Esophagus muscularis mucosa (tissue), 4 donors: ENCODE data around the gene ALS2CL. TPM values are rescaled to one million over a fixed set of nuclear protein-coding genes. Genes with fewer than 3 reads are reported as not detected.
A peak's percentile ranks its signal among the peaks of the same experiment; 100 is the strongest.

Experiments
- DNase-seq: peaks from one replicate; pipeline ENCODE4 v3.0.0-alpha.2; 2017; ENCODE audit errors: extremely low spot score
- H3K27ac ChIP-seq, 4 donors: fragments of 200-600 bp; sonication (generic); replicated peaks in 1 of 4; 1 replicate in 3 of 4; 2 replicates in 1 of 4; pipeline ENCODE4 v1.5.1; 2016 to 2019; ENCODE audit warnings: mild to moderate bottlenecking in 1 of 4
- H3K27me3 ChIP-seq, 4 donors: fragments of 200-600 bp; sonication (generic); one replicate each; pipeline versions ENCODE4 v1.5.1 to v1.6.0; 2016 to 2019
- H3K36me3 ChIP-seq, 4 donors: fragments of 200-600 bp; sonication (generic); one replicate each; pipeline ENCODE4 v1.5.1; 2016 to 2019
- H3K4me1 ChIP-seq, 4 donors: fragments of 200-600 bp; sonication (generic); one replicate each; pipeline ENCODE4 v1.5.1; 2016 to 2019
- H3K4me3 ChIP-seq, 4 donors: fragments of 200-600 bp; sonication (generic); 1 replicate in 2 of 4; 2 replicates in 2 of 4; pipeline ENCODE4 v1.5.1; 2016 to 2019; ENCODE audit warnings: mild to moderate bottlenecking in 4 of 4, moderate library complexity in 1 of 4
- H3K9me3 ChIP-seq, 4 donors: fragments of 200-600 bp; sonication (generic); 1 replicate in 3 of 4; 2 replicates in 1 of 4; pipeline ENCODE4 v1.5.1; 2016 to 2019
- EP300 ChIP-seq: sonication (generic); formaldehyde crosslinking; IDR thresholded peaks from one replicate; pipeline ENCODE4 v1.6.1; 2017; ENCODE audit warnings: antibody characterized with exemption
- POLR2A ChIP-seq: fragments of 450-650 bp; IDR thresholded peaks from one replicate; pipeline ENCODE4 v1.6.1; 2017; ENCODE audit warnings: antibody characterized with exemption, moderate library complexity, mild to moderate bottlenecking, low read depth
- POLR2AphosphoS5 ChIP-seq, 2 donors: sonication (generic); formaldehyde crosslinking; IDR thresholded peaks; one replicate each; pipeline ENCODE4 v1.6.1; 2017; ENCODE audit warnings: antibody characterized with exemption in 2 of 2
- WGBS: methylation state at CpG from one replicate; pipeline ENCODE4 v1.1.5; 2018; 5-methylcytosine and 5-hydroxymethylcytosine counted together
- intact Hi-C: fragments of 100-400 bp; cut with DNase I; formaldehyde crosslinking; loops from one replicate; pipeline ENCODE4 v1.15.1; 2023
- total RNA-seq, 4 donors: library from RNA; depleted of rRNA; stranded (reverse); fragments of >200 nt; gene quantifications; one replicate each; pipeline versions ENCODE4 v1.1.0 to v1.2.1, GENCODE V29; 2016
- TF ChIP-seq, protein P1 (sequence below), 3 experiments: fragments of 200-600 bp in 2 of 3; fragments of 450-650 bp in 1 of 3; sonication (generic) in 2 of 3; IDR thresholded peaks; one replicate each; pipeline ENCODE4 v1.5.1; 2017 to 2019; ENCODE audit warnings: antibody characterized with exemption in 3 of 3, mild to moderate bottlenecking in 2 of 3, moderate library complexity in 1 of 3

Gene ALS2CL
- total RNA-seq, 4 donors from 2014 or later = 3.3 to 11.8 (median 10.8) TPM

DNA sequence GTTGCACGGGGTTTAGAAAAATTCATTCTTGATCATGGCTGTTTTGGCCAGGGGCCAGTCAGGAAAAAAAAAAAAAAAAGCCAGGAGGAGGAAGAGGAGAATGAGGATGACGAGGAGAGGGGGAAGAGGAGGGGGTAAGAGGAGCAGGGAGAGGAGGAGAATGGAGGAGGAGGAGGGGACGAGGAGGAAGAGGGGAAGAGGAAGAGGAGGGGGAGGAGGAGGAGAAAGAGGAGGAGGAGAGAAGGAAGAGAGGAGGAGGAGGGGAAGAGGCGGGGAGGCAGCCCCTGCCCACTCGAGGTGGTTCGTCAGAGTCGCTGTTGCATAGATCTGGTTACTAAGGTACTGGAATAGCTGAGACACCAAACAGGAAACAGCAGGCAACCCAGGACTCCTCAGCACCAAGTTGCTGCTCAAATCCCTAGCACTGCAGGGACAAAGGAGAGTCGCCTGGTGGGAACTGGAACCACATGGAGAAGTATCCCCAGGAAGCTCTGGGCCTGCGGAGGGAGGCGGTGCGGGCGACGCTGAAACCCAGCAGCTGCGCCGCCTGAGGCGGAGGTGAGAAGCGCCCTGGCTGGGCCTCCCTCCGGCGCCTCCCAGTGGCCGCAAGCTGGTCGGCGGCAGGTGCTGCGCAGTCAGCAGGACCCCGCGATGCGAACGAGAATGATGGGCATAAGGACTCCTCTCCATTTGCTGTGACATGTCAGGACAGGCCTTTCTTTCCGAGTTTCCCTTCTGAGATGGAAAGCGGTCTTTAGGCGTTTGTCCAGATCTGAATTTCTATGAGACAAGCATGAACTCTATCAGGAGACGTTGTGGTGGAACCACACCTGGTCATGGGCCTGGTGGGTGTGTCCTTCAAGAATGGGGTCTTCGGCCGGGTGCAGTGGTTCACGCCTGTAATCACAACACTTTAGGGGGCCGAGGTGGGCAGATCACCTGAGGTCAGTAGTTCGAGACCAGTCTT is 63.6 kb downstream of the ALS2CL start:
- peak overlapping the region; percentile 41 to 56 (median 48) for H3K4me3 ChIP-seq
- no peaks in the 10 kb centered on the region for H3K36me3 ChIP-seq
- intact Hi-C loops = loop anchor here (2.0 kb wide), 1 partner anchor 141 kb away; no protein-coding TSS in a partner anchor
- DNase-seq = peak; percentile 91
- peaks cover 13 to 23% (median 22%) of the 10 kb centered on the region in 4 donors for H3K4me1 ChIP-seq
- H3K27me3 ChIP-seq = peaks cover 0 to 11% (median 0%) of the 10 kb centered on the region in 4 donors
- TF ChIP-seq EP300 (no peak), POLR2A (no peak), POLR2AphosphoS5 (IDR thresholded peaks at IDR 0.05) (peak in 1 of 2 donors; percentile 58)
- TF ChIP-seq, protein P1, sequence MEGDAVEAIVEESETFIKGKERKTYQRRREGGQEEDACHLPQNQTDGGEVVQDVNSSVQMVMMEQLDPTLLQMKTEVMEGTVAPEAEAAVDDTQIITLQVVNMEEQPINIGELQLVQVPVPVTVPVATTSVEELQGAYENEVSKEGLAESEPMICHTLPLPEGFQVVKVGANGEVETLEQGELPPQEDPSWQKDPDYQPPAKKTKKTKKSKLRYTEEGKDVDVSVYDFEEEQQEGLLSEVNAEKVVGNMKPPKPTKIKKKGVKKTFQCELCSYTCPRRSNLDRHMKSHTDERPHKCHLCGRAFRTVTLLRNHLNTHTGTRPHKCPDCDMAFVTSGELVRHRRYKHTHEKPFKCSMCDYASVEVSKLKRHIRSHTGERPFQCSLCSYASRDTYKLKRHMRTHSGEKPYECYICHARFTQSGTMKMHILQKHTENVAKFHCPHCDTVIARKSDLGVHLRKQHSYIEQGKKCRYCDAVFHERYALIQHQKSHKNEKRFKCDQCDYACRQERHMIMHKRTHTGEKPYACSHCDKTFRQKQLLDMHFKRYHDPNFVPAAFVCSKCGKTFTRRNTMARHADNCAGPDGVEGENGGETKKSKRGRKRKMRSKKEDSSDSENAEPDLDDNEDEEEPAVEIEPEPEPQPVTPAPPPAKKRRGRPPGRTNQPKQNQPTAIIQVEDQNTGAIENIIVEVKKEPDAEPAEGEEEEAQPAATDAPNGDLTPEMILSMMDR (IDR thresholded peaks at IDR 0.05) = peak; percentile 87 to 96 (median 88)
- peak overlapping the region; percentile 48 to 76 (median 64) for H3K27ac ChIP-seq
- H3K9me3 ChIP-seq = no peaks in the 10 kb centered on the region
- WGBS = 12% methylated on average over 28 of the region's 36 CpGs

DNA sequence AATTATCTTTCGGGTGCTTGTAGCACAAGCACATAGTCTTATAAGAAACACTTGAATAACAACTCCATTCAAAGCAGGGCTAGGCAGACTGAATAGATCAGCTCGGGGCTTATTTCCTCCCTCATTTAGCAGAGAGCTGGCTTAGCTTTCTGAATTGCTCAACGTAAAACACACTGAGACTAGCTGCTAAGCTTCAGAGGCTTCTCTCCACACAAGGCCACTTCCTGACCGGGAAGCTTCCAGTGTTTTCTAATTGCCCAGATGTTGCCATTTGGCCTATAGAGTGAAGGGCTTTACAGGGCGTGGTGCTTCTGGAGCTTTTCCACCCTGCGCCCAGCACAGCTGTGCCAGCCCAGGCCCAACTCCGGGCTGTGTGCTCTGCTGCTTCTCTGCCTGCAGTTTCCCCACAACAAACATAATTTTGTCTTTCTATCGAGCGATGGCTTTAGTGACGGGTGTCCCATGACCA is 64.5 kb downstream of the ALS2CL start:
- H3K27me3 ChIP-seq = peaks cover 0 to 12% (median 0%) of the 10 kb centered on the region in 4 donors
- TF ChIP-seq POLR2AphosphoS5 (IDR thresholded peaks at IDR 0.05) (peak in 1 of 2 donors; percentile 7), POLR2A (no peak)
- TF ChIP-seq, protein P1 (IDR thresholded peaks at IDR 0.05) = no peak
- peak overlapping the region in 1 of 4 donors; percentile 56 for H3K4me3 ChIP-seq
- H3K9me3 ChIP-seq = no peaks in the 10 kb centered on the region
- H3K36me3 ChIP-seq = no peaks in the 10 kb centered on the region
- peaks cover 13 to 23% (median 22%) of the 10 kb centered on the region in 4 donors for H3K4me1 ChIP-seq
- 77% methylated on average over 10 of the region's 10 CpGs for WGBS
- intact Hi-C loops = no loop called here
- DNase-seq = peak; percentile 88
- H3K27ac ChIP-seq = peak overlapping the region; percentile 48 to 76 (median 64)

DNA sequence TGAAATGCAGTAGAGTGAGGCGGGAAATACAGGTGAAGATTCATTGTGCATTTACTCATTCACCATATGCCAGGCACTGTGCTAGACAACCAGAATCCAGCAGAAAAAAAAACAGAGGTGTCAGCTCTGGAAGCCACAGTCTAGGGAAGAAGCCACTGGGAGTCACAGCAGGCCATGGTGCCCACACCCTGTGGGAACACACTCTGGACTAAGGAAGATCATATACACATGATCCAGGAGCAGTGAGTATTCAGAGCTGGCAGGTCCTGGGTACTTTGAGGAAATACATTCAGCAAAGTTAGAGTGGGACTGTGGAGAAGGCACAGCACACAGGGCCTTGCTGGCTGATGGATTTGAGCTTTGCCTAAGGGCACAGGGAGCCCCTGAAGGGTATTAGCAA is 66.4 kb downstream of the ALS2CL start:
- WGBS = 88% methylated on average over 1 of the region's 1 CpG
- DNase-seq = peak; percentile 66
- peaks cover 13 to 23% (median 22%) of the 10 kb centered on the region in 4 donors for H3K4me1 ChIP-seq

DNA sequence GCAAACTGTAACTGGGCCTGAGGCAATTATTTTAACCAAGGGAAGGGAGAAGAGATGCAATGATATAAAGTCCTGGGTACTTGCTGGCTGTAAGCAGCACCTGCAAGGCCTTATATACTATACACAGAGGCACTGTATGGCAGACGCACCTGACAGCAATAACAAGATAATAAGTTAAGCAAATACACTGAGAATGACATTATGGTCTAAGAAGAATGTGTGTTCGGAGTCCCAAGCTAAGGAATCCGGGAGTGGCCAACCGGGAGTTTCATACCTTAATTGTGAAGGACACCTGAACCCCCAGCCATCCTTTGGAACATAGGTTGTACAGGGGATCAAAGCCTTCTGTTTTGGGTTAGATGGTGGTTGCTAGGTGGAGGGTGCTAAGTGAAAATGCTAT is 67.4 kb downstream of the ALS2CL start:
- no peak overlapping the region for H3K4me3 ChIP-seq
- WGBS = 91% methylated on average over 4 of the region's 4 CpGs
- H3K4me1 ChIP-seq = peaks cover 13 to 23% (median 22%) of the 10 kb centered on the region in 4 donors
- DNase-seq = no peak
- intact Hi-C loops = no loop called here
- TF ChIP-seq EP300 (no peak), POLR2A (no peak)
- TF ChIP-seq, protein P1 (IDR thresholded peaks at IDR 0.05) = no peak
- peaks cover 0 to 15% (median 0%) of the 10 kb centered on the region in 4 donors for H3K27me3 ChIP-seq
- no peaks in the 10 kb centered on the region for H3K36me3 ChIP-seq
- H3K27ac ChIP-seq = no peak overlapping the region
- H3K9me3 ChIP-seq = no peaks in the 10 kb centered on the region

More for the DNA sequence above, 66.4 kb downstream of the ALS2CL start:
- no peak for TF ChIP-seq POLR2A
- TF ChIP-seq, protein P1 (IDR thresholded peaks at IDR 0.05) = no peak
- no peak for TF ChIP-seq POLR2AphosphoS5 (IDR thresholded peaks at IDR 0.05)
- TF ChIP-seq EP300 = no peak
- H3K9me3 ChIP-seq = no peaks in the 10 kb centered on the region
- H3K27me3 ChIP-seq = peaks cover 0 to 12% (median 0%) of the 10 kb centered on the region in 4 donors
- intact Hi-C loops = no loop called here
- H3K36me3 ChIP-seq = no peaks in the 10 kb centered on the region
- H3K4me3 ChIP-seq = no peak overlapping the region
- H3K27ac ChIP-seq = no peak overlapping the region
